Prostate gland (tissue), 2 donors: ENCODE data around the gene PHF20.
"Not testable (repeated sequence)": the region's sequence is repeated elsewhere in the genome, so short reads cannot be mapped to it uniquely, and the experiment has no call there.

Experiments used
- CTCF ChIP-seq, 4 experiments: fragments of 200-600 bp in 2 of 4; fragments of 450-650 bp in 2 of 4; sonication (generic) in 2 of 4; IDR thresholded peaks; 1 replicate in 3 of 4; 2 replicates in 1 of 4; pipeline ENCODE4 v1.5.1; 2016 to 2019; ENCODE audit warnings: antibody characterized with exemption in 4 of 4, mild to moderate bottlenecking in 2 of 4, moderate library complexity in 2 of 4
- POLR2AphosphoS5 ChIP-seq: sonication (generic); formaldehyde crosslinking; IDR thresholded peaks from one replicate; pipeline ENCODE4 v1.6.1; 2017; ENCODE audit warnings: antibody characterized with exemption

DNA sequence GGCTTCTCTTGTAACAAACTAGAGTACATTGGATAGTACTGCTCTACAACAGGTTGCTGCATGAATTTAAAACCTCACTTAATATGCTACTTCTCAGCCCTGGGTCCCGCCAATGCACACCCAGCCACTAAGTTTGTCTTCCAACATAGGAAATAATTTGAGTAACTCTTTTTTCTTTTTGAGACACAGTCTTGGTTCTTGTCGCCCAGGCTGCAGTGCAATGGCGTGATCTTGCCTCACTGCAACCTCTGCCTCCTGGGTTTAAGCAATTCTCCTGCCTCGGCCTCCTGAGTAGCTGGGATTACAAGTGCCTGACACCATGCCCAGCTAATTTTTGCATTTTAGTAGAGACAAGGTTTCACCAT lies 48.6 kb upstream of the PHF20 start:
- TF ChIP-seq POLR2AphosphoS5; CTCF (IDR thresholded peaks at IDR 0.05): not testable (repeated sequence)
